ENCODE results near the gene REEP6. TPM values are rescaled to one million over a fixed set of nuclear protein-coding genes. Genes with fewer than 3 reads are reported as not detected.

REEP6 gene
- total and polyA plus RNA-seq, 2 of the 4 experiments (the other 2 are of a cell fraction), result 1.3 to 2.2 TPM

DNA sequence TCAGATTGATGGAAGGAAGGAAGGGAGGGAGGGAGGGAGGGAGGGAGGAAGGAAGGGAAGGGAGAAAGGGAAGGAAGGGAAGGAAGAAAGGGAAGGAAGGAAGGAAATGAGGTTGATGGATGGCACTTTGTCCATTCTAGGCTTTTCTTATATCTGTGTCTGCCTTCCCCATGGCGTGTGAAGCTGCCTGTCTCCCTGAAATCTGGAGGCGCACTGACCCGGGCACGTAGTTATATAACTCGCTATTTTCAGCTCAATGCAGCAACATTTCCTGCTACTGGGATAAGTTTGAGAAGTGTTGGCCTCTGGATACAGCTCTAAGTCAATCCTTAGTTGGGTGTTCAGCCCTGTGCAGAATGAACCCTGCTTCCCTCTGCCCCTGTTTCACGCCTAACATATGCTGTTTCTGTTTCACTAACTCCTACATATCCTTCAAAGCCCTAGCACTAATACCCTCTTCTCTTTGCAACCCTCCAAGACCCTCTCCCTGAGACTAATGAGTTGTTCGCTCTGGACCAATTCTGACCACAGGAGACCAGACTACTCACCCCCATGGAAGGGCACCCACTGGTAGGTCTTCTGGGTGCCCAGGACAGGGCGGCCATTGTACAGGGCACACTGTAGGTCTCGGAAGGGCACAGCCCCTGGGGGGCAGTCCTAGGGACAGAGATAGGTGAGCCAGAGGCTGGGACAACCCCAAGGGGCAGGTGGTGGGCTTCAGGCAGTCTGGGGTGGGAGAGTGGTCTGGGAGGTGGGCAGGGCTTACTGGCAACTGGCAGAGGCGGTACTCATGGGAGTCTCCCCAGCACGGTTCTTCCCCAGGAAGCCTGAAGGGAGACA is 18.8 kb downstream of the REEP6 start (continued):
- TF ChIP-seq ELK1 (IDR thresholded peaks at IDR 0.05; ENCODE audit: borderline replicate concordance, low read depth, low read length), result no peak

DNA sequence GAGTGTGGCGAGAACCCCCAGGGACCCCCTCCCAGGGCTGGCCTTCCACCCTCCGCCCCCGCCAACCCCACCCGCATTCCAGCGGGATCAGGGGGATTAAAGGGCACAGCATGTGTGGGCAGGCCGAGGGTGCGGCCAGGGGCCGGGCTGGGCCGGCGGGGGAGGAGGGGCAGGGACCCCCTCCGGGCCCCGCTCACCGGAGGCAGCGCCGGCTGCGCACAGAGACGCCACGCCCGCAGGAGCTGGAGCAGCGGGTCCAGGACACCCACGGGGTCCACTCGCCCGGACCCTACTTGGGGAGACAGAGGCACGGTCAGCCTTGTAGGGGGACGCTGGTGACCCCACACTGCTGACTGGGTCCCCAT is 19.4 kb downstream of the REEP6 start:
- H4K91ac ChIP-seq (ENCODE audit: insufficient read depth, low read depth, low read length), result no peak overlapping the region
- 42% methylated on average over 9 of the region's 25 CpGs; no CpG with 5 or more reads in 1 of the 2 experiments for WGBS, 2 experiments (ENCODE audit: extremely low coverage in 2 of 2, insufficient read length in 1 of 2)
- H2AK5ac ChIP-seq (ENCODE audit: low read depth, low read length), result peak overlapping the region; percentile 43; the same call in 1 of the 2 replicates
- ChIA-PET POLR2A (ENCODE audit: unreplicated experiment) (no interaction called here), CTCF (no interaction called here)
- H3K9me3 ChIP-seq (ENCODE audit: control insufficient read depth, insufficient read depth, low read length), result no peaks in the 10 kb centered on the region
- H3K9me1 ChIP-seq (ENCODE audit: insufficient read depth, low read length), result no peaks in the 10 kb centered on the region; the same call in 1 of the 2 replicates
- no peak overlapping the region for H2BK20ac ChIP-seq (ENCODE audit: low read depth, low read length)
- H3K79me1 ChIP-seq (ENCODE audit: low read depth in 1 of 2, low read length in 2 of 2), result peaks cover 4 to 15% of the 10 kb centered on the region in 2 experiments; a peak in 1 of 4 replicates
- H4K20me1 ChIP-seq (ENCODE audit: insufficient read depth, low read length), result peaks cover 6% of the 10 kb centered on the region; the same call in 1 of the 2 replicates
- BruUV-seq (replicated peaks), result no TSS peak
- no peak overlapping the region for H2AFZ ChIP-seq (replicated peaks; ENCODE audit: low read length, poor library complexity)
- H3K4me1 ChIP-seq (ENCODE audit: control insufficient read depth, insufficient read depth, low read length), result peaks cover 6% of the 10 kb centered on the region
- no peak overlapping the region for H3K4me3 ChIP-seq (ENCODE audit: insufficient read depth, low read depth, low read length)
- dilution Hi-C loops (cut with HindIII; ENCODE audit: low sequenced_read_pairs, unreplicated experiment), result no loop called here
- H3K4me2 ChIP-seq (ENCODE audit: low read depth, low read length), result no peak overlapping the region
- DNase-seq (no peak), ATAC-seq (ENCODE audit: low read depth) (no peak)
- intact Hi-C loops (cut with micrococcal nuclease), result no loop called here
- no peak overlapping the region for H3K56ac ChIP-seq (ENCODE audit: extremely low read depth, insufficient read depth, low read length)
- no peak overlapping the region for H2AK9ac ChIP-seq (replicated peaks; ENCODE audit: low read depth, low read length, poor library complexity)
- H3K9ac ChIP-seq (ENCODE audit: low read depth, low read length), result no peak overlapping the region
- no peak overlapping the region for H3K4ac ChIP-seq (ENCODE audit: low read depth, low read length)
- no peak overlapping the region for H3K18ac ChIP-seq (ENCODE audit: low read depth, low read length)
- H2BK15ac ChIP-seq (ENCODE audit: low read depth, low read length), result no peak overlapping the region
- no peak overlapping the region for H3K23ac ChIP-seq (ENCODE audit: low read depth, low read length)
- H3K36me3 ChIP-seq (ENCODE audit: control insufficient read depth, insufficient read depth, low read length), result peaks cover 11% of the 10 kb centered on the region; the same call in 1 of the 2 replicates
- H4K5ac ChIP-seq (ENCODE audit: low read depth, low read length), result no peak overlapping the region
- H3K27ac ChIP-seq (ENCODE audit: insufficient read depth, low read length), result no peak overlapping the region
- in situ Hi-C loops (cut with MboI; ENCODE audit: low sequenced_read_pairs), result no loop called here
- H3K27me3 ChIP-seq (ENCODE audit: control insufficient read depth, insufficient read depth, low read length), result no peaks in the 10 kb centered on the region
- no peak overlapping the region for H4K8ac ChIP-seq (ENCODE audit: low read depth in 2 of 2, low read length in 2 of 2)
- TF ChIP-seq SMC3 (IDR thresholded peaks at IDR 0.05; ENCODE audit: low read depth, low read length) (no peak), POLR2A (IDR thresholded peaks at IDR 0.05; ENCODE audit: low read depth, low read length) (no peak), RFX5 (IDR thresholded peaks at IDR 0.05; ENCODE audit: low read depth, low read length) (no peak), CTCF (conservative IDR thresholded peaks at IDR 0.05; ENCODE audit: low read depth, low read length) (no peak), ELK1 (IDR thresholded peaks at IDR 0.05; ENCODE audit: borderline replicate concordance, low read depth, low read length) (no peak), CEBPB (IDR thresholded peaks at IDR 0.05; ENCODE audit: low read depth, low read length) (no peak), BHLHE40 (IDR thresholded peaks at IDR 0.05; ENCODE audit: low read depth, low read length) (no peak)
- H3K14ac ChIP-seq (replicated peaks; ENCODE audit: low read depth, low read length), result no peak overlapping the region
- no peak overlapping the region for H2BK5ac ChIP-seq (ENCODE audit: low read depth, low read length, poor library complexity, severe bottlenecking)
- H2BK120ac ChIP-seq (ENCODE audit: low read depth, low read length), result no peak overlapping the region
